GM18907 (cell line): ENCODE measurements around the gene CABP7.

Experiments
- ATAC-seq: cut with Tn5 transposase; IDR thresholded peaks from one replicate; pipeline ENCODE4 v1.9.1; 2021; ENCODE audit warnings: mild to moderate bottlenecking, moderate library complexity; ENCODE audit not compliant: unreplicated experiment

The CABP7 gene

GRCh38 chr22:29769723-29770321 lies 50.0 kb downstream of the CABP7 start:
- no peak for ATAC-seq

- no peak for ATAC-seq
Observed at GRCh38 chr22:29772170-29772641, 52.4 kb downstream of the CABP7 start.

- no peak for ATAC-seq
Observed at GRCh38 chr22:29773233-29773632, 53.4 kb downstream of the CABP7 start.

- no peak for ATAC-seq
Observed at GRCh38 chr22:29780220-29780619, 60.4 kb downstream of the CABP7 start.

GRCh38 chr22:29780748-29781676 lies 61.2 kb downstream of the CABP7 start:
- ATAC-seq = no peak
